Kidney (tissue), 14 donors: ENCODE data around the gene C19orf38. TPM values are rescaled to one million over a fixed set of nuclear protein-coding genes. Genes with fewer than 3 reads are reported as not detected.

ENCODE experiments used
- DNase-seq, 5 donors: peaks; one replicate each; pipeline ENCODE4 v3.0.0-alpha.2; 2013 to 2020
- FAIRE-seq: peaks from 2 replicates; lab custom pipeline; 2012; peaks lifted over from hg19 to GRCh38; lab: Jason Lieb, UNC
- H3K27ac ChIP-seq, 2 donors: one replicate each; pipeline ENCODE4 v1.7.0; 2013; ENCODE audit warnings: low read depth in 2 of 2, low read length in 2 of 2, inconsistent platforms in 1 of 2
- H3K27me3 ChIP-seq: one replicate; pipeline ENCODE4 v1.7.1; 2013; ENCODE audit warnings: low read length, inconsistent platforms; ENCODE audit not compliant: control insufficient read depth, insufficient read depth
- H3K36me3 ChIP-seq, 3 donors: one replicate each; pipeline versions ENCODE4 v1.7.0 to v1.7.1; 2013; ENCODE audit warnings: low read length in 3 of 3, control low read depth in 1 of 3, inconsistent platforms in 1 of 3; ENCODE audit not compliant: insufficient read depth in 3 of 3, control insufficient read depth in 2 of 3
- H3K4me1 ChIP-seq, 3 donors: one replicate each; pipeline versions ENCODE4 v1.7.0 to v1.7.1; 2013; ENCODE audit warnings: low read length in 3 of 3, inconsistent platforms in 1 of 3, low read depth in 1 of 3; ENCODE audit not compliant: control insufficient read depth in 2 of 3, insufficient read depth in 2 of 3
- H3K4me3 ChIP-seq, 3 donors: one replicate each; pipeline versions ENCODE4 v1.7.0 to v1.8.1; 2013; ENCODE audit warnings: low read length in 3 of 3, control low read depth in 1 of 3, inconsistent platforms in 1 of 3
- H3K9ac ChIP-seq, 3 donors: one replicate each; pipeline versions ENCODE4 v1.7.0 to v1.7.1; 2013; ENCODE audit warnings: low read length in 3 of 3, control low read depth in 1 of 3, inconsistent platforms in 1 of 3
- H3K9me3 ChIP-seq, 3 donors: one replicate each; pipeline versions ENCODE4 v1.7.0 to v1.7.1; 2013; ENCODE audit warnings: low read length in 3 of 3, control low read depth in 1 of 3, inconsistent platforms in 1 of 3; ENCODE audit not compliant: control insufficient read depth in 2 of 3, insufficient read depth in 1 of 3
- intact Hi-C: fragments of 100-400 bp; cut with DNase I; formaldehyde crosslinking; loops from one replicate; pipeline ENCODE4 v1.11.1; 2022
- microRNA-seq: library from miRNA; unstranded; fragments of <30 nt; microRNA quantifications from one replicate; pipeline ENCODE4 v1.2.0, GENCODE V29; 2020
- polyA plus RNA-seq: library from polyadenylated mRNA; stranded (reverse); fragments of 350-450 nt; fragmentation: Illumina TruSeq; extraction: RNeasy Lipid Tissue Mini Kit (QIAGEN cat#74804); gene quantifications from one replicate; pipeline ENCODE4 v1.2.3, GENCODE V29; 2014; ENCODE audit warnings: low read depth, low replicate concordance; ENCODE audit not compliant: insufficient read depth
- total RNA-seq: library from RNA; stranded (reverse); fragmentation: NEBNext Ultra II Directional; extraction: Animal tissue kit (Norgen Biotek cat#: 25700); gene quantifications from one replicate; pipeline ENCODE4 v1.2.1, GENCODE V29; 2021
- TF ChIP-seq, protein P1 (sequence below): IDR thresholded peaks from 3 replicates; pipeline ENCODE4 v1.5.1; 2012; ENCODE audit warnings: mild to moderate bottlenecking, moderate library complexity, borderline replicate concordance; ENCODE audit not compliant: insufficient read depth; ENCODE audit errors: extremely low read depth
- donor health status: control.
- donor health status: control.
- donor health status: control.
- donor health status: control.
- donor health status: control.
- donor health status: DM: yes; HTN: yes; CAD: no.
- donor health status: Normal renal cell carcinoma (clear cell type).

The C19orf38 gene
- total and polyA plus RNA-seq, 2 donors from 2014 or later = 2.4 to 3.3 TPM

DNA sequence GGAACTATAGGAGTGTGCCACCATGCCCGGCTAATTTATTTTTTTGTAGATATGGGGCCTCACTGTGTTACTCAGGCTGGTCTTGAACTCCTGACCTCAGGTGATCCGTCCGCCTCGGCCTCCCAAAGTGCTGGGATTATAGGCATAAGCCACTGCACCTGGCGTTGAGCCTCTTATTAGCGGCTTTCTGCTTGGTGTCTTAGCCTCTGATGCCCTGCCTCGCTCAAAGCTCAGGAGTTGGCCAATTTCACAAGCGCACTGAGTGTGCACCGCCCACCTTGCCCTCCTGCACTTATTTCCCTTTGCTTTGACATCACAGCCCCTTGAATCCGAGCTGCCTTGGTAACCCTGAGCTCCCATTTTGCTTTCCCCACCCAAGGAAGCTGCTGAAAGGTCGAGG, 70.1 kb downstream of the C19orf38 start:
- intact Hi-C loops = no loop called here
- DNase-seq (no peak), FAIRE-seq (no peak)
- Histone ChIP-seq H3K4me1 (no peaks in the 10 kb centered on the region), H3K9ac (no peak overlapping the region), H3K27ac (no peak overlapping the region), H3K36me3 (peaks cover 0 to 13% (median 3%) of the 10 kb centered on the region in 3 donors), H3K4me3 (no peak overlapping the region), H3K9me3 (no peaks in the 10 kb centered on the region), H3K27me3 (no peaks in the 10 kb centered on the region)
- TF ChIP-seq, protein P1, sequence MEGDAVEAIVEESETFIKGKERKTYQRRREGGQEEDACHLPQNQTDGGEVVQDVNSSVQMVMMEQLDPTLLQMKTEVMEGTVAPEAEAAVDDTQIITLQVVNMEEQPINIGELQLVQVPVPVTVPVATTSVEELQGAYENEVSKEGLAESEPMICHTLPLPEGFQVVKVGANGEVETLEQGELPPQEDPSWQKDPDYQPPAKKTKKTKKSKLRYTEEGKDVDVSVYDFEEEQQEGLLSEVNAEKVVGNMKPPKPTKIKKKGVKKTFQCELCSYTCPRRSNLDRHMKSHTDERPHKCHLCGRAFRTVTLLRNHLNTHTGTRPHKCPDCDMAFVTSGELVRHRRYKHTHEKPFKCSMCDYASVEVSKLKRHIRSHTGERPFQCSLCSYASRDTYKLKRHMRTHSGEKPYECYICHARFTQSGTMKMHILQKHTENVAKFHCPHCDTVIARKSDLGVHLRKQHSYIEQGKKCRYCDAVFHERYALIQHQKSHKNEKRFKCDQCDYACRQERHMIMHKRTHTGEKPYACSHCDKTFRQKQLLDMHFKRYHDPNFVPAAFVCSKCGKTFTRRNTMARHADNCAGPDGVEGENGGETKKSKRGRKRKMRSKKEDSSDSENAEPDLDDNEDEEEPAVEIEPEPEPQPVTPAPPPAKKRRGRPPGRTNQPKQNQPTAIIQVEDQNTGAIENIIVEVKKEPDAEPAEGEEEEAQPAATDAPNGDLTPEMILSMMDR = no peak

Small RNA genes lying within 50 kb of the gene (microRNA-seq; reads per million reads assigned to microRNA genes)
- gene MIR199A1 = 1.4 reads per million
- not detected for gene MIR6793

Other genes with a start within 250 kb of the C19orf38 start
- gene SLC44A2, start 222.9 kb upstream of the C19orf38 start, total RNA-seq = 345 TPM
- 150 TPM for gene SLC44A2, start 222.9 kb upstream of the C19orf38 start, polyA plus RNA-seq
- gene ILF3, start 194.1 kb upstream of the C19orf38 start, total RNA-seq = 206 TPM
- 58.3 TPM for gene ILF3, start 194.1 kb upstream of the C19orf38 start, polyA plus RNA-seq
- 55.2 TPM for gene QTRT1, start 147.0 kb upstream of the C19orf38 start, total RNA-seq
- 77.2 TPM for gene QTRT1, start 147.0 kb upstream of the C19orf38 start, polyA plus RNA-seq
- gene DNM2, start 130.3 kb upstream of the C19orf38 start, total RNA-seq = 226 TPM
- gene DNM2, start 130.3 kb upstream of the C19orf38 start, polyA plus RNA-seq = 79.0 TPM
- 36.0 TPM for gene TMED1, start 12.2 kb upstream of the C19orf38 start, total RNA-seq
- 60.6 TPM for gene TMED1, start 12.2 kb upstream of the C19orf38 start, polyA plus RNA-seq
- gene CARM1, start 23.1 kb downstream of the C19orf38 start, total RNA-seq = 41.2 TPM
- gene CARM1, start 23.1 kb downstream of the C19orf38 start, polyA plus RNA-seq = 21.9 TPM
- gene YIPF2, start 80.2 kb downstream of the C19orf38 start, total RNA-seq = 64.7 TPM
- 70.3 TPM for gene YIPF2, start 80.2 kb downstream of the C19orf38 start, polyA plus RNA-seq
- 21.7 TPM for gene TIMM29, start 80.4 kb downstream of the C19orf38 start, total RNA-seq
- gene TIMM29, start 80.4 kb downstream of the C19orf38 start, polyA plus RNA-seq = 16.8 TPM
- 124 TPM for gene SMARCA4, start 112.6 kb downstream of the C19orf38 start, total RNA-seq
- 59.8 TPM for gene SMARCA4, start 112.6 kb downstream of the C19orf38 start, polyA plus RNA-seq
- gene LDLR, start 241.0 kb downstream of the C19orf38 start, total RNA-seq = 42.4 TPM
- 17.6 TPM for gene LDLR, start 241.0 kb downstream of the C19orf38 start, polyA plus RNA-seq